Right lobe of liver (tissue), 6 donors: ENCODE results near the gene EIF2B5. TPM values are rescaled to one million over a fixed set of nuclear protein-coding genes. Genes with fewer than 3 reads are reported as not detected.

Source experiments
- ATAC-seq, 4 donors: fragments of 200-7000 bp; cut with Tn5 transposase; one replicate each; pipeline ENCODE4 v1.9.1; 2020; ENCODE audit warnings: mild to moderate bottlenecking in 4 of 4, moderate library complexity in 4 of 4
- DNase-seq, 3 donors: peaks; one replicate each; pipeline ENCODE4 v3.0.0-alpha.2; 2020
- H3K27ac ChIP-seq, 3 donors: fragments of 200-600 bp; one replicate each; pipeline ENCODE4 v1.8.0; 2022
- H3K27me3 ChIP-seq, 2 donors: fragments of 200-600 bp; one replicate each; pipeline ENCODE4 v1.8.0; 2022
- H3K36me3 ChIP-seq, 4 donors: fragments of 200-600 bp; sonication (generic) in 1 of 4; one replicate each; pipeline versions ENCODE4 v1.5.1 to v1.8.0; 2017 to 2022; ENCODE audit warnings: control low read depth in 1 of 4
- H3K4me1 ChIP-seq, 4 donors: fragments of 200-600 bp; sonication (generic) in 1 of 4; one replicate each; pipeline versions ENCODE4 v1.5.1 to v1.8.0; 2017 to 2022; ENCODE audit warnings: control low read depth in 1 of 4
- H3K4me3 ChIP-seq, 3 donors: fragments of 200-600 bp; one replicate each; pipeline ENCODE4 v1.8.0; 2022
- H3K9me3 ChIP-seq, 4 donors: fragments of 200-600 bp; sonication (generic) in 1 of 4; one replicate each; pipeline versions ENCODE4 v1.5.1 to v1.8.0; 2017 to 2022; ENCODE audit warnings: control low read depth in 1 of 4
- POLR2A ChIP-seq: fragments of 450-650 bp; IDR thresholded peaks from one replicate; pipeline ENCODE4 v1.6.1; 2017; ENCODE audit warnings: antibody characterized with exemption, mild to moderate bottlenecking
- WGBS: methylation state at CpG from one replicate; pipeline ENCODE4 v1.1.6; 2018; ENCODE audit warnings: low coverage, low lambda C conversion rate; ENCODE audit not compliant: insufficient coverage; ENCODE audit errors: missing lambda C conversion rate; 5-methylcytosine and 5-hydroxymethylcytosine counted together
- intact Hi-C, 2 donors: fragments of 100-400 bp; cut with DNase I; formaldehyde crosslinking; loops; one replicate each; pipeline versions ENCODE4 v1.11.2 to v1.14.1; 2022
- small RNA-seq, 2 experiments: library from RNA; depleted of rRNA; stranded (forward); fragments of <200 nt; gene quantifications; one replicate each; pipeline ENCODE3, GENCODE V24; 2016
- total RNA-seq, 6 experiments: library from RNA; depleted of rRNA in 2 of 6; stranded (reverse); fragments of >200 nt in 2 of 6; fragmentation: NEBNext Ultra II Directional in 3 of 6; extraction: Animal tissue kit (Norgen Biotek cat#: 25700) in 3 of 6; gene quantifications; one replicate each; pipeline versions ENCODE4 v1.1.0 to v1.2.4, GENCODE V29; 2016 to 2023
- TF ChIP-seq, protein P1 (sequence below), 4 donors: fragments of 200-600 bp in 3 of 4; fragments of 450-650 bp in 1 of 4; IDR thresholded peaks; one replicate each; pipeline versions ENCODE4 v1.5.1 to v1.8.0; 2016 to 2022; ENCODE audit warnings: antibody characterized with exemption in 4 of 4, mild to moderate bottlenecking in 2 of 4
- donor health status: DM: no; HTN: yes; CAD: no.
- donor health status: DM: no; HTN: no; CAD: no.
- donor health status: DM: no; HTN: no; CAD: no.
- donor health status: DM: no; HTN: yes; CAD: no.
- donor health status: DM: no; HTN: yes; CAD: no.

Gene EIF2B5
- total RNA-seq, 6 experiments from 2014 or later, result 16.7 to 25.6 (median 20.5) TPM

DNA sequence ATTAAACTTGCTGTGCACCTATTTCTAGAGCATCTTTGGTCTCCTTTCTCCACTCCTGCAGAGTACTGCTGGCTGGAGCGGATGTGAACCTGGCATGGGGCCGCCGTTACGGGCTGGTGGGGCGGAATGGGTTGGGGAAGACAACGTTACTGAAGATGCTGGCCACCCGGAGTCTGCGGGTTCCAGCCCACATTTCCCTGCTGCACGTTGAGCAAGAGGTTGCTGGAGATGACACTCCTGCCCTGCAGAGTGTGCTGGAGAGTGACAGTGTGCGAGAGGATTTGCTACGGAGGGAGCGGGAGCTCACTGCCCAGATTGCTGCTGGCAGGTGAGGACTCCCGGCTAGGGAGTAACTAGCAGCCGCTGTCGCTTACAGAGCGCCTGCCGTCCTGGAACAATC is 52.9 kb downstream of the EIF2B5 start:
- no peaks in the 10 kb centered on the region for H3K27me3 ChIP-seq
- intact Hi-C loops, result no loop called here
- WGBS, result 80% methylated on average over 3 of the region's 17 CpGs
- H3K27ac ChIP-seq, result no peak overlapping the region
- no peaks in the 10 kb centered on the region for H3K9me3 ChIP-seq
- no peak overlapping the region for H3K4me3 ChIP-seq
- TF ChIP-seq, protein P1, sequence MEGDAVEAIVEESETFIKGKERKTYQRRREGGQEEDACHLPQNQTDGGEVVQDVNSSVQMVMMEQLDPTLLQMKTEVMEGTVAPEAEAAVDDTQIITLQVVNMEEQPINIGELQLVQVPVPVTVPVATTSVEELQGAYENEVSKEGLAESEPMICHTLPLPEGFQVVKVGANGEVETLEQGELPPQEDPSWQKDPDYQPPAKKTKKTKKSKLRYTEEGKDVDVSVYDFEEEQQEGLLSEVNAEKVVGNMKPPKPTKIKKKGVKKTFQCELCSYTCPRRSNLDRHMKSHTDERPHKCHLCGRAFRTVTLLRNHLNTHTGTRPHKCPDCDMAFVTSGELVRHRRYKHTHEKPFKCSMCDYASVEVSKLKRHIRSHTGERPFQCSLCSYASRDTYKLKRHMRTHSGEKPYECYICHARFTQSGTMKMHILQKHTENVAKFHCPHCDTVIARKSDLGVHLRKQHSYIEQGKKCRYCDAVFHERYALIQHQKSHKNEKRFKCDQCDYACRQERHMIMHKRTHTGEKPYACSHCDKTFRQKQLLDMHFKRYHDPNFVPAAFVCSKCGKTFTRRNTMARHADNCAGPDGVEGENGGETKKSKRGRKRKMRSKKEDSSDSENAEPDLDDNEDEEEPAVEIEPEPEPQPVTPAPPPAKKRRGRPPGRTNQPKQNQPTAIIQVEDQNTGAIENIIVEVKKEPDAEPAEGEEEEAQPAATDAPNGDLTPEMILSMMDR (IDR thresholded peaks at IDR 0.05), result no peak
- no peak for TF ChIP-seq POLR2A
- ATAC-seq, result no peak
- DNase-seq, result no peak
- H3K36me3 ChIP-seq, result peaks cover 11 to 64% (median 41%) of the 10 kb centered on the region in 4 donors
- peaks cover 0 to 15% (median 0%) of the 10 kb centered on the region in 4 donors for H3K4me1 ChIP-seq

DNA sequence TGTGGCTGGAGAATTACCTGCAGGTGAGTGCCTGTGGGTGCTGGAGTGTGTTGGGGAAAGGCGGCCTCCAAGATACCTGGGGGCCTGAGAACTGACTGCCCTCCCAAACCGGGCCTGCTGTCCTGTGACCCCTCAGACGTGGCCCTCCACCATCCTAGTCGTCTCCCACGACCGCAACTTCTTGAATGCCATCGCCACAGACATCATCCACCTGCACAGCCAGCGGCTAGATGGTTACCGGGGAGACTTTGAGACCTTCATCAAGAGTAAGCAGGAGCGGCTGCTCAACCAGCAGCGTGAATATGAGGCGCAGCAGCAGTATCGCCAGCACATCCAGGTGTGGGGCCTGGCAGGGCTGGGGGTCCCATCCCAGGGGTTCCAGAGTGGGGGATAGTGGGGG is 54.3 kb downstream of the EIF2B5 start:
- Histone ChIP-seq H3K4me1 (peaks cover 0 to 15% (median 0%) of the 10 kb centered on the region in 4 donors), H3K36me3 (peaks cover 12 to 65% (median 36%) of the 10 kb centered on the region in 4 donors), H3K27me3 (no peaks in the 10 kb centered on the region), H3K4me3 (no peak overlapping the region), H3K9me3 (no peaks in the 10 kb centered on the region), H3K27ac (no peak overlapping the region)
- intact Hi-C loops, result no loop called here
- no CpG with 5 or more reads among the region's 13 CpGs for WGBS
- no peak for ATAC-seq
- DNase-seq, result no peak
- TF ChIP-seq, protein P1 (IDR thresholded peaks at IDR 0.05), result no peak
- TF ChIP-seq POLR2A, result no peak

DNA sequence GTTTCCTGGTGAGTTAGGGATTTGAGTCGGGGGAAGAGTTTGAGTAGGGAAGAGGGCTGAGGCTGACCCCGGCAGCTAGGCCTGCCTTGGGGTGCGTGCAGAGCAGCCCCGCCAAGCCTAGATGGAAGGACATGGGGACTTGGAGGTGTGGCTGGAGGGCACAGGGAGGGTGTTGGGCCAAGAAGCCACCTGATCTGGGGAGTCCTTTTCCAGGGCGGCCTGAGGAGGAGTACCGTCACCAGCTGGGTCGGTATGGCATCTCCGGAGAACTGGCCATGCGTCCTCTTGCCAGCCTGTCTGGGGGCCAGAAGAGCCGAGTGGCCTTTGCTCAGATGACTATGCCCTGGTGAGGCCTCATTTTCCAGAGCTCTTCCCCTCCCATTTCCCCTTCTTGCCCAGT is 57.7 kb downstream of the EIF2B5 start:
- no peak overlapping the region for H3K4me3 ChIP-seq
- intact Hi-C loops, result no loop called here
- TF ChIP-seq, protein P1 (IDR thresholded peaks at IDR 0.05), result no peak
- TF ChIP-seq POLR2A, result no peak
- H3K9me3 ChIP-seq, result no peaks in the 10 kb centered on the region
- no peak for DNase-seq
- WGBS, result 100% methylated on average over 1 of the region's 10 CpGs
- H3K27me3 ChIP-seq, result no peaks in the 10 kb centered on the region
- no peak overlapping the region for H3K27ac ChIP-seq
- no peak for ATAC-seq
- peaks cover 12 to 74% (median 36%) of the 10 kb centered on the region in 4 donors for H3K36me3 ChIP-seq
- H3K4me1 ChIP-seq, result no peaks in the 10 kb centered on the region

DNA sequence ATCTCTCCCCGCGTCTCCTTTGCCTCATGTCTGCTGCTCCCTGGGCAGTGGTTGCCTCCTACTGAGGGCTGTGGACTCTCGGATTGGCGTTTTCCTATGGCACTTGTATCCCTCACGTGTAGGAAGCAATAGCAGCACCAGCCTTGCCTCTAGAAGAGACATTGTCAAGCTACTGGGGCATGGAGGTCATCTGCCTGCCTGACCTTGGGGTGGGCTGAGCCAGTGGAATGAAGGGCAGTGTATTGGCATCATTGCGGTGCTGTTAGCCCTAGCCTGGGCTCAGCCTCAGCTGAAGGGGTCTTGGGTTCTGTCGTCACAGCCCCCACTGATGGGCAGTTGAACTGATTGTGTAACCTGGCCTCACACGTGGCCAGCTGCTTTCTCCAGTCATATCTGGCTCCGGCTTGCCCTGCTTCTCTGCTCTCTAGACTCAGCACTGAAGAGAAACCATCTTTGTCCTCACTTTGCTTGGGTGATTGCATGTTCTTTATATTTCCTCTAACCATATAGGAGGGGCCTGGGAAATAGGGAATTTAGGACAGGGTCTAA is 58.9 kb downstream of the EIF2B5 start:
- DNase-seq, result no peak
- no peaks in the 10 kb centered on the region for H3K27me3 ChIP-seq
- H3K4me1 ChIP-seq, result no peaks in the 10 kb centered on the region
- no peak overlapping the region for H3K27ac ChIP-seq
- peaks cover 12 to 63% (median 33%) of the 10 kb centered on the region in 4 donors for H3K36me3 ChIP-seq
- ATAC-seq, result no peak
- intact Hi-C loops, result no loop called here
- H3K4me3 ChIP-seq, result no peak overlapping the region
- WGBS, result 61% methylated on average over 5 of the region's 9 CpGs
- TF ChIP-seq, protein P1 (IDR thresholded peaks at IDR 0.05), result no peak
- no peak for TF ChIP-seq POLR2A
- H3K9me3 ChIP-seq, result no peaks in the 10 kb centered on the region

Small RNAs within 50 kb of the gene (small RNA-seq; reads per million reads assigned to genes)
- gene RF00019, result 0 reads per million in 2 experiments

Other genes starting within 250 kb of the EIF2B5 start
- 1 to 10 TPM; 5.5 to 9.4 (median 7.6) TPM for gene ABCC5, start 117.5 kb upstream of the EIF2B5 start, total RNA-seq
- not detected for gene HTR3D, start 103.6 kb upstream of the EIF2B5 start, total RNA-seq
- gene HTR3C, start 82.3 kb upstream of the EIF2B5 start, total RNA-seq, result not detected
- gene HTR3E, start 38.3 kb upstream of the EIF2B5 start, total RNA-seq, result not detected
- gene DVL3, start 20.0 kb downstream of the EIF2B5 start, total RNA-seq, result 10 to 100 TPM; 18.9 to 28.1 (median 21.8) TPM
- 100 to 1,000 TPM in 4 of 6 experiments, 10 to 100 TPM in 2; 87.4 to 119 (median 105) TPM for gene AP2M1, start 39.5 kb downstream of the EIF2B5 start, total RNA-seq
- gene ABCF3, start 50.8 kb downstream of the EIF2B5 start, total RNA-seq, result 10 to 100 TPM; 33.7 to 40.6 (median 38.5) TPM
- gene VWA5B2, start 94.2 kb downstream of the EIF2B5 start, total RNA-seq, result under 1 TPM in 3 of 6 experiments, not detected in 3; 0.21 to 0.59 (median 0.25) TPM
- 100 to 1,000 TPM in 2 of 6 experiments, 10 to 100 TPM in 4; 29.3 to 130 (median 35.5) TPM for gene ALG3, start 113.6 kb downstream of the EIF2B5 start, total RNA-seq
- 10 to 100 TPM in 2 of 6 experiments, 1 to 10 TPM in 4; 4.9 to 19.4 (median 7.1) TPM for gene EEF1AKMT4, start 114.3 kb downstream of the EIF2B5 start, total RNA-seq
- gene CAMK2N2, start 126.2 kb downstream of the EIF2B5 start, total RNA-seq, result under 1 TPM in 3 of 6 experiments, not detected in 3; 0.21 to 0.42 (median 0.24) TPM
- gene ECE2, start 140.7 kb downstream of the EIF2B5 start, total RNA-seq, result not detected
- gene PSMD2, start 163.9 kb downstream of the EIF2B5 start, total RNA-seq, result 100 to 1,000 TPM in 3 of 6 experiments, 10 to 100 TPM in 3; 85.5 to 153 (median 103) TPM
- 100 to 1,000 TPM; 262 to 368 (median 291) TPM for gene EIF4G1, start 179.2 kb downstream of the EIF2B5 start, total RNA-seq
- gene FAM131A, start 202.2 kb downstream of the EIF2B5 start, total RNA-seq, result 1 to 10 TPM; 2.4 to 6.5 (median 3.1) TPM
- 1 to 10 TPM; 1.8 to 2.9 (median 2.5) TPM for gene CLCN2, start 226.2 kb downstream of the EIF2B5 start, total RNA-seq
- gene POLR2H, start 226.4 kb downstream of the EIF2B5 start, total RNA-seq, result 10 to 100 TPM; 27.4 to 65.7 (median 35.3) TPM
- 10 to 100 TPM in 3 of 6 experiments, 1 to 10 TPM in 3; 8.2 to 12.1 (median 10.5) TPM for gene THPO, start 242.8 kb downstream of the EIF2B5 start, total RNA-seq
- 10 to 100 TPM; 19.5 to 97.2 (median 64.8) TPM for gene CHRD, start 244.7 kb downstream of the EIF2B5 start, total RNA-seq